HG03432 (cell line): ENCODE data around the gene HACE1.

Experiments
- ATAC-seq: cut with Tn5 transposase; IDR thresholded peaks from one replicate; pipeline ENCODE4 v1.9.1; 2021; ENCODE audit warnings: mild to moderate bottlenecking, moderate library complexity; ENCODE audit not compliant: unreplicated experiment

Gene HACE1

DNA sequence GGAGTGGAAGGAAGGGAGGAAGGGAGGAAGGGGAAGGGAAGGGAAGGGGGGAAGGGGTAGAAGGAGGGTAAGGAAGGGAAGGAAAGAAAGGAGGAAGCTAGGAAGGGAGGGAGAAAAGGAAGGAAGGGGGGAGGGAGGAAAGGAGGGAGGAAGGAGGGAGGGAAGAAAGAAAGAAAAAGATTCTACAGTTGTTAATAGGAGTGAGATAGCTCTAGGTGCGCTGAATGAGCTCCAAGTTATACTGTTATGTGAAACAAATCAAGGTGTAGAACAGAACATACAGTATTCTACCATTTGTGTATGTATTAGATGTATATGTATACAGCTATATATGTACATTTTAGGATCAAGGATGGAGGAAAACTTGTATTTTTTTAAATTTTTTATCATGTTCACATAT lies 167.7 kb downstream of the HACE1 start:
- ATAC-seq: no peak

DNA sequence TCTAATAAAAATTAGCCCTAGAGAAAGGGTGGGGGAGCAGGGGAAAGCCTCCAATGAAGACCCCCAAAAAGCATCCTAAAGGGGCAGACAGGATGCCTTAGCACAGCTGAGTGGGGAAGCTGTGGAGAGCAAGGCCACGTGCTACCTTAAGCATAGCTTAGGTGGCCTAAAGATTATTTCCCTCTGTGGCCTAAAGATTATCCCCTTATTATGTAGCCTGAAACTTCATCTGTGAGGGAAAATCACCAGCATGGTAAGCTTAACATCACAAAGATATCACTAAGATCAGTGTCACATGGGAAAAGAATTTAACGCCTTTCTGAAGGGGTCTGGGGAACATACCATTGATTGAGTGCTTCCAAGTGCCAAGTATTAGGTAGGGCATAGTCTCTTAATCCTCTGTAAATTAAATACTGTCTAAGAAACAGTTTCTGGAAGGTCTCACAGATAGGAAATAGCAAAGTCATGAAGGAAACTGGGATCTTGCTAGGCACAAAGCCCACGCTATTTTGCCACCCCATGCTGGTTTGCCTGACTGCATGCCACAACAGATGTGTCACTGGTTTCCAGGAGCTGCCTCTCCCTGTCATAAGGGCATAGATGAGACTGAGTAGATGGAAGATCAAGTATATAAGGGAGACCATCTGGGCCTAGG lies 170.0 kb downstream of the HACE1 start:
- ATAC-seq: no peak

DNA sequence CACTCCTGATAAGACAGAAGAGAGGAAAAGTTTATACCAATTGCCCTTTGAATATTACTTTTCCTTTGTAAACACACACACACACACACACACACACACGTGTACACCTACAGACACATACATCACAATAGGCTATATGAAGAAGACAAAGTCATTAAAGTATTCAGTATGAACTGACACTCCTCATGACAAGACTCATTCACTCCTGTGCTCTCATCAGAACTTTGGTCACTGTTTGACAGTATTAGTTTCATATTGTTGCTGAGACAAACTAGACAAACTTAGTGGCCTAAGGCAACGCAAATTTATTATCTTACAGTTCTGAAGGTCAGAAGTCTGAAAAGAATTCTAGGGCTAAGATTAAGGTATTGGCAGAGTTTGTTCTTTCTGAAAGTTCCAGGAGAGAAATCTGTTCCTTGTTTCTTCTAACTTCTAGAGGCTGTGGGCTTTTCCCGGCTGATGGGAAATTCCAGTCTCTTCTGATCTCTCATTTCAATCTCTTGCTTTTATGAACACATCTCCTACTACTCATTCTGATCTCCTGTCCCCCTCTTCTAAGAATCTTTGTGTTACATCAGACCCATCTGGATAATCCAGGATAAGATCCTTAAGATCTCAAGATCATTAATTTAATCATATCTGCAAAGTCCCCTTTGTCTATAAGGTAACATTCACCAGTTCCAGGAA lies 171.3 kb downstream of the HACE1 start:
- ATAC-seq: peak; percentile 73

DNA sequence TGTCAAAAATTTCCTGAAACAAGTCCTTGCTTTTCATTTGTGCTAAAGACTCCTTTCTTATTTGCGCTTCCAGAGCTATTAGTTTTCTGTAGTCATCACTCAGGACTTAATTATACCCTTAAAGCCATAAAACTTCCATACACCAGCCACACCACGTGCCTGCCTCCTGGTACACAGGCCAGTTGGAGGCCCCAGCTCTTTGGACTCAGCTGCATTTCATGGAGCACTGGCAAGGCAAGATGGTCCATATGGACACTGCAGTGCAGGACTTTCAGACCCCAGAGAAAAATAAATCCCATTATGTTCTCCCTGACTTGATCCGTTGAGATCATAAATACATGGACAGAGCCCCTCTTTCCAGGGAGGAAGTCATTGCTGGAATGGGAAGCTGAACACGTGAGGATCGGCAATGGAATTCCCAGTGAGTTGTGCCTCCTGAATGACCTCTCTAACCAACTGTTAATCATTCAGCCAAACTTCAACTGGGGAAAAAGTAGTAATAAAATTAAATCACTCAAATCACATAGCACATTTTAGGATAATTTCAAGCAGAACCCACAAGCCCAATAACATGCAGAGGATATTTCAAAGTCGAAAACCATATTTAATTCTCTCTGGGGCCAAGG lies 173.1 kb downstream of the HACE1 start:
- no peak for ATAC-seq

DNA sequence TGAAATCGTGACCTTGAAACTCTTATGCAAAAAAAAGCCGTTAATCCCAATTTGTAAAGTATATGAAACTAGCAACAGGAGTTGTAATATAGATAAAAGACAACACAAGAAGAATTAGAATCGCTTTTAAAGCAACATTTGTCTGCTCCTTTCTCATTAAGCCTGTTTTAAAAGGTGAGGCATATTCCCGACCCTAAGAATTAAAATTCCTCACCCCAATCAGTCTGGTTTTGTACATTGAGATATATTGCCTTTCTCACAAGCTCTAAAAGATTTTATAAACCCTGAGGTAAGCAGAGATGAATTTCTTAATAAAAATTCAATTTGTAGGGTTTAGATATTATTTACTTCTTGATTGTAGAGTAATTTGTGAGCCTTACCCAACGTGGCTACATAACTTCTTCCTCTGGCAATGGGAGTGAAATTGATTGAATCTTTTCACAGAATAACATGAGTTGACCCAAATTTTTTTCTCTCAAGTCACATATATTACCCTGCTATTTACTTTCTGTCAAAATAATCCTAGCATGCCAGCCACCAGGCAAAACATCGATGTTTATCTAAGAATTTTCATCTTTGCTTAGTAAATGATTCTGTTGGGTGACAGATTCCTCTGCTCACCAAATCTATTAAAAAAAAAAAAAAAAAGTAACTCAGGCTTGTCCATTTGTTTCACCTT lies 173.7 kb downstream of the HACE1 start:
- ATAC-seq: no peak

DNA sequence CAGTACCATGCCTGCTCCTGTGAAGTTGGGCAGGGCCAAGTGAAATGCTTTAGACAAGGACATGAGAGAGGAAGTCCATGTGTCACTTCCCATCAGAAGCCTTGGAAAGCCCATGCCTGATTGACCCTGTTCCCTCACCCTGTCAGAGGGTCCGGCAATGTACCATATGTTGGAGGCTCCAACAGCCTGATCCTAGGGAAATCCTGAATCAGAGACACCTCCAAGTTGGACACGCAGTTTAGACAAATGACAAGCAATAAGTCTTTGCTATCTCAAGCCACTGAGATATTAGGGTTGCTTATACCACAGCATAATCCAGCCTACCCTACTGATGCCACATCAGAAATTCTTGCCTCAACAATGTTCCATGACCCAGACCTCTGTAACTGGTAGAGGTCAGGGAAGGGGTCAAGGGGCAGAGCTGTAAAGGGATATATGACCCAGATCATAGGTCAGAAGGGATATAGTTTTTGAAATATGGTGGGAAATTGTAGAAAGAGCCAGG lies 174.8 kb downstream of the HACE1 start:
- ATAC-seq: no peak

DNA sequence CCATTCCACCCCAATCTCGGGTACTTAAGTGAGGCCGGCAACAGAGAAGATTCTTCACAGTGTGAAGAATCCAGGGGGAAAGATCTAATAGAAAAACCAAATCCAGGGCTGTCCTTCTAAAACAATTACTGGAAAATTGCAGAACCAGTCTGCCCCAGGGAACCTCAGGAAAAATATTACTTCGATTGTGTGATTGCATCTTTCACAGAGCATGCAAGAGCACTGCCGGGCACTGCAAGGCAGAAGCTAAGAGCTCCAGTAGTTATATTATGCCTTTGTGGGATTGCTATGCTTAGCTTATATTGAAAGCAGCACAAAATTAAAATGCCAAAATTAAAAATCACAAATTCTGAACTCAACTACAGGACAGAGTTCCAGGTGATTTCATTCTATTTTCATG lies 175.9 kb downstream of the HACE1 start:
- no peak for ATAC-seq

DNA sequence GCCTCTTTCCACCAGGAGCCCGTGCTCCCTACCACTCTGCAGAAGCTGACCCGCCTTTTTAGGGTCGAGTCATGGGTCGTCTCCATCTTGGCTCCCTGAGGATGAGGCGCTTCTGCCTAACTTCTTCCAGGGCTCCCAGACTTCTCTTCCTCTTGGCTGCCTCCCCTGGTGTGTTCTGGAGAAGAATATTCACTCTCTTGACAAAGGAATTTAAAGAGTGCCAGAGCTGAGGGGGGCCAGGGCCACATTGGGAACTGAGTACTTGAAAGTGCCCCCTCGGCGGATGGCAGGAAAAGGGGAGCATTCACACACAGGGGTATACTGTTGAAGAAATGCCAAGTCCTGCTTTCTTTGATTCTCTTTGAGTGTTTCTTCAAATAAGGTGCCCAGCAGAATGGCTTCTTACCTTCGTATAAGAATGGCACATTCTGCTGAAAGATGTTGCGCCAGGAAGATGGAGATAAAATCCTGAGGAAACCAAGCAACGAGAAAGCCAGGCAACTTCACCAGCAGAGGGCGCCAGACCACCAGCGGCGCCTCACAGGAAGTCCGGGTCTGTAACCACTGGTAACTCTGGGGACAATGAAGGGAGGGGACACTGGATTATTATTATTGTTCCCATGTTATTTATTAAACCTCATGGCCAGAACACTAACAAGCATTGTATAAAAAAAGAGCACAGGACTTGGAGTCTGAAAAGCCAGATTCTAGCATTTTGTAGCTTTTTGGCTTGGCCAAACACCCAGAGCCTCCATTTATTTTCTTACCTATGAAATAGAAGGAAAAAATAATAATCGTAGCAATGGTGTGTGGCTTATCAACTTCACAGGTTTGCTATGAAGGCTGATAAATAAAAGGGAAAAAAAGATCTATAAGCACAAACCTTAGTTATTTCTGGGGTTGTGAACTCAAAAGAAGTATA lies 176.7 kb downstream of the HACE1 start:
- ATAC-seq: peak; percentile 80

DNA sequence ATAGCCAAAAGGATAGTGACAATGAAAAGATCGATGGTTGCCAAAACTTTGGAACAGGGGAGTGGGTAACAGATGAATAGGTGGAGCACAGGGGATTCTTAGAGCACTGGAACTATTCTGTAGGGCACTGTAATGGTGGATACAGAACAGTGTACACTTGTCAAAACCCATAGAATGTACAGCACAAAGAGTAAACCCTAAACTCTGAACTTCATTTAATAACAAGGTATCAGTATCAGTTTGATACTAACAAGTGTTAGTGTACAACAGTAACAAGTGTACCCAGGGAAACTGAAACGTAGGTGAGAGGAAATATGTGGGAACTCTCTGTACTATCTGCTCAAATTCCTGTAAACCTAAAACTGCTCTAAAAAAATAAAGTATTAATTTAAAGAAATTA lies 179.2 kb downstream of the HACE1 start:
- ATAC-seq: no peak

DNA sequence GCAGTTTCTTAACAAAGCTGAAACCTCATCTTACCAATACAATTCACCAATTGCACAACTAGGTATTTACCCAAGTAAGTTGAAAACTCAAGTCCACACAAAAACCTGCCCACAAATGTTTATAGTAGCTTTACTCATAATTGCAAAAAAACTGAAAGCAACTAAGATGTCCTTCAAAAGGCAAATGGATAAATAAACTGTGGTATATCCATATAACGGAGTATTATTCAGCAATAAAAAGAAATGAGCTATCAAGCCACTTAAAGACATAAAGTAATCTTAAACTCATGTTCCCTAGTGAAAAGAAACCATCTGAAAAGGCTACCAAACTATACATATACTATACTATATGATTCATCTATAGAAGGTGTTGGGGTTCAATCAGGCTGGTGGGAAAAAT lies 179.7 kb downstream of the HACE1 start:
- no peak for ATAC-seq
